HG02759 (cell line): Measurements from ENCODE around the gene PCDHGB1.
A peak's percentile ranks its signal among the peaks of the same experiment; 100 is the strongest.
"Not testable (repeated sequence)": the region's sequence is repeated elsewhere in the genome, so short reads cannot be mapped to it uniquely, and the experiment has no call there.

ENCODE experiments used
- ATAC-seq: cut with Tn5 transposase; IDR thresholded peaks from one replicate; pipeline ENCODE4 v1.9.1; 2021; ENCODE audit warnings: mild to moderate bottlenecking, moderate library complexity; ENCODE audit not compliant: unreplicated experiment

PCDHGB1 gene

GRCh38 chr5:141345327-141345726 is 4.6 kb upstream of the PCDHGB1 start:
- no peak for ATAC-seq

DNA sequence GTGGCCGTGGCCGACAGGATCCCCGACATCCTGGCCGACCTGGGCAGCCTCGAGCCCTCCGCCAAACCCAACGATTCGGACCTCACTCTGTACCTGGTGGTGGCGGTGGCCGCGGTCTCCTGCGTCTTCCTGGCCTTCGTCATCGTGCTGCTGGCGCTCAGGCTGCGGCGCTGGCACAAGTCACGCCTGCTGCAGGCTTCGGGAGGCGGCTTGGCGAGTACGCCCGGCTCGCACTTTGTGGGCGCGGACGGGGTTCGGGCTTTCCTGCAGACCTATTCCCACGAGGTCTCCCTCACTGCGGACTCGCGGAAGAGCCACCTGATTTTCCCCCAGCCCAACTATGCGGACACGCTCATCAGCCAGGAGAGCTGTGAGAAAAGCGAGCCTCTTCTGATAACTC is 3.9 kb upstream of the PCDHGB1 start:
- not testable (repeated sequence) for ATAC-seq

- no peak for ATAC-seq
These were observed 1.7 kb downstream of the PCDHGB1 start for GRCh38 chr5:141351591-141351990.

GRCh38 chr5:141354900-141355469 is 5.1 kb downstream of the PCDHGB1 start, which contains the start of gene PCDHGA4:
Gene PCDHGA4 (plus strand): TSS chr5:141355021. CDS start chr5:141355108, 87 bp downstream.
- ATAC-seq = no peak

DNA sequence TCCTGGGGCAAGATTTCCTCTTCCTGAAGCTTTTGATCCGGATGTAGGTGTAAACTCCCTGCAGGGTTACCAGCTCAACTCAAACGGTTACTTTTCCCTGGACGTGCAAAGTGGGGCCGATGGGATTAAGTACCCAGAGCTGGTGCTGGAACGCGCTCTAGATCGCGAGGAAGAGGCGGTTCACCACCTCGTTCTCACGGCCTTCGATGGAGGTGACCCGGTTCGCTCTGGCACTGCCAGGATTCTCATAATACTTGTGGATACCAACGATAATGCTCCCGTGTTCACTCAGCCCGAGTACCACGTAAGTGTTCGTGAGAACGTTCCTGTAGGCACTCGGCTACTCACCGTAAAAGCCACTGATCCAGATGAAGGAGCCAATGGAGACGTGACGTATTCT is 5.7 kb downstream of the PCDHGB1 start:
- ATAC-seq = no peak

GRCh38 chr5:141356133-141356532 is 6.2 kb downstream of the PCDHGB1 start:
- no peak for ATAC-seq

DNA sequence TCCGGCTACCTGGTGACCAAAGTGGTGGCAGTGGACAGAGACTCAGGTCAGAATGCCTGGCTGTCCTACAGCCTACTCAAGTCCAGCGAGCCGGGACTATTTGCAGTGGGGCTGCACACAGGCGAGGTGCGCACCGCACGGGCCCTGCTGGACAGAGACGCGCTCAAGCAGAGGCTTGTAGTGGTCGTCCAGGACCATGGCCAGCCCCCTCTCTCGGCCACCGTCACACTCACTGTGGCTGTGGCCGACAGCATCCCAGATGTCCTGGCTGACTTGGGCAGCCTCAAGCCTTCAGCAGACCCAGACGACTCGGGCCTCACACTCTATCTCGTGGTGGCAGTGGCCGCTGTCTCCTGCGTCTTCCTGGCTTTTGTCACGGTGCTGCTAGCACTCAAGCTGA is 7.1 kb downstream of the PCDHGB1 start:
- ATAC-seq = no peak

GRCh38 chr5:141359790-141360426 is 10.0 kb downstream of the PCDHGB1 start, which contains the start of gene PCDHGB2:
Gene PCDHGB2 (plus strand): TSS chr5:141359994. CDS start chr5:141360136, 142 bp downstream.
- ATAC-seq = peak; percentile 78

- no peak for ATAC-seq
These were observed 10.8 kb downstream of the PCDHGB1 start for GRCh38 chr5:141360685-141361084.

DNA sequence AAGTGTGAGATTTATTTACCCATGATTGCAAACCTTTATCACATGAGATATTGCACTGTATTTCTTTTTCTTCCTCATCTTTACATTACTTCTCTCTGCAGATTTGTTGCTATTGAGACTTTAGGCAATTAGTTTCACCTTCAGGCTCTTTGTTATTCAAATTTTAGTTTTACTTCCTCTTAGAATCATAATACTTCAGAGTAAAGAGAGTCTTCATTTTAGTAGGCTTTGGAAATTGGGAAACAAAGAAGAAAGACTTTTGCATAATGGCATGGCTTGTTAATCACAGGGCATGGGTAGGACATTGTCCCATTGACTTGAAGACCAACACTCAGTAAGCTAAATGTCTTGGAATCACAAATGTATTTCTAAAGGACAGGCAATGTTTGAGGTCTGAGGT is 12.8 kb downstream of the PCDHGB1 start:
- no peak for ATAC-seq

GRCh38 chr5:141363952-141364660 is 14.2 kb downstream of the PCDHGB1 start, which contains the start of gene PCDHGA5:
Gene PCDHGA5 (plus strand): TSS chr5:141364162. CDS start chr5:141364331, 169 bp downstream.
- no peak for ATAC-seq

DNA sequence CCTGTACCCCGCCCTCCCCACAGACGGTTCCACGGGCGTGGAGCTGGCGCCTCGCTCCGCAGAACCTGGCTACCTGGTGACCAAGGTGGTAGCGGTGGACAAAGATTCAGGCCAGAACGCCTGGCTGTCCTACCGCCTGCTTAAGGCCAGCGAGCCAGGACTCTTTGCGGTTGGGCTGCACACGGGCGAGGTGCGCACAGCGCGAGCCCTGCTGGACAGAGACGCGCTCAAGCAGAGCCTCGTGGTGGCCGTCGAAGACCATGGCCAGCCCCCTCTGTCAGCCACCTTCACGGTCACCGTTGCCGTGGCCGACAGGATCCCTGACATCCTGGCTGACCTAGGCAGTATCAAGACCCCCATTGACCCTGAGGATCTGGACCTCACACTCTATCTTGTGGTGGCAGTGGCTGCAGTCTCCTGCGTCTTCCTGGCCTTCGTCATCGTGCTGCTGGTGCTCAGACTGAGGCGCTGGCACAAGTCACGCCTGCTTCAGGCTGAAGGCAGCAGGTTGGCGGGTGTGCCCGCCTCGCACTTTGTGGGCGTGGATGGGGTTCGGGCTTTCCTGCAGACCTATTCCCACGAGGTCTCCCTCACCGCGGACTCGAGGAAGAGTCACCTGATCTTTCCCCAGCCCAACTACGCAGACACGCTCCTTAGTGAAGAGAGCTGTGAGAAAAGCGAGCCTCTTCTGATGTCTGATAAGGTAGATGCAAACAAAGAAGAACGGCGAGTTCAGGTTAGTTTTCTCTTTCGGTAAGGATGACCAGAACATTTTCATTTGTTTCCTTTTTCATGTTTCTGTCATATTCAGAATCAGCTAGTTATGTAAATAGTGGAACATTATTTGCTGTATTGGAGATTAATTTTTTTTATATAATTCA is 16.4 kb downstream of the PCDHGB1 start:
- ATAC-seq = no peak

DNA sequence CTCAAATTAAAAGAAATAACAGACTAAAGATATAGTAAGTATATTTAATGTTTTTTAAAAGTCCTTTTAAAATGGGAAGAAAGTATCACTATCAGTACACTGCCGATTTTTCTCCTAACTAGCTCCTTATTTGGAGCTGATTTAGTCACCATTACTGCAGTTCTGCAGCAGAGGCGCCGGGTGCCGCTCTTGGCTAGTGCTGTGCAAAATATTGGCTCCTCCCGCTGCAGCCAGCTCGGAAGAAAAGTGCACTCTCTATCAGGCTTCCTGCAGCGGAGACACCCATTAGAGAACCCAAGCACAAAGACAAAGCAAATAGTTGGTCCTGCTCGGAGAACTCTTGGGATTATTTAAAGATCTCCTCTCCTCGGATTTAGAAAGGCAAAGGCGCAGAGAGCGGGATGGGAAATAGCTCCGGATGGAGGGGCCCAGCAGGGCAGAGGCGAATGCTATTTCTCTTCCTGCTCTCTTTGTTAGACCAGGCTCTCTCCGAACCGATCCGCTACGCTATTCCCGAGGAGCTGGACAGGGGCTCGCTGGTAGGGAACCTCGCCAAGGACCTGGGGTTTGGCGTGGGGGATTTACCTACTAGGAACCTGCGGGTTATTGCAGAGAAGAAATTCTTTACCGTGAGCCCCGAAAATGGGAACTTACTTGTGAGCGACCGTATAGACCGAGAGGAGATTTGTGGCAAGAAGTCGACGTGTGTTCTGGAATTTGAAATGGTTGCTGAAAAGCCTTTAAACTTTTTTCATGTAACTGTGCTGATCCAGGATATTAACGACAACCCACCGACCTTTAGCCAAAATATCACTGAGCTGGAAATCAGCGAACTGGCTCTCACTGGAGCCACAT is 20.3 kb downstream of the PCDHGB1 start, which contains the start of gene PCDHGB3:
PCDHGB3 (plus strand) TSS at position 249 of the 855 bp plus-strand sequence; CDS start at position 402, 153 bp downstream.
- peak; percentile 95 for ATAC-seq

DNA sequence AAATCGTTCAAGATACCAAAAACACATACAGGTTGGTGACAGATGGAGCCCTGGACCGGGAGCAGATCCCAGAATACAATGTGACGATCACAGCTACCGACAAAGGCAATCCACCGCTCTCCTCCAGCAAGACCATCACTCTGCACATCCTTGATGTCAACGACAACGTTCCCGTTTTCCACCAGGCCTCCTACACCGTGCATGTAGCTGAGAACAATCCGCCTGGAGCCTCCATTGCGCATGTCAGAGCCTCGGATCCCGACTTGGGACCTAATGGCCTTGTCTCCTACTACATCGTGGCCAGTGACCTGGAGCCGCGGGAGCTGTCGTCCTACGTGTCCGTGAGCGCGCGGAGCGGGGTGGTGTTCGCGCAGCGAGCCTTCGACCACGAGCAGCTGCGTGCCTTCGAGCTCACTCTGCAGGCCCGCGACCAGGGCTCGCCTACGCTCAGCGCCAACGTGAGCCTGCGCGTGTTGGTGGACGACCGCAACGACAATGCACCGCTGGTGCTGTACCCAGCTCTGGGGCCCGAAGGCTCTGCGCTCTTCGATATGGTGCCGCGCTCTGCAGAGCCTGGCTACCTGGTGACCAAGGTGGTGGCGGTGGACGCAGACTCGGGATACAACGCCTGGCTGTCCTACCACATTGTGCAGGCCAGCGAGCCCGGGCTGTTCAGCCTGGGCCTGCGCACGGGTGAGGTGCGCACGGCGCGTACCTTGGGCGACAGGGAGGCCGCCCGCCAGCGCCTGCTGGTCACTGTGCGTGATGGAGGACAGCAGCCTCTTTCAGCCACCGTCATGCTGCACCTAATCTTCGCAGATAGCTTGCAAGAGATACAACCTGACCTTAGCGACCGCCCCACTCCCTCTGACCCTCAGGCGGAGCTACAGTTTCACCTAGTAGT is 21.9 kb downstream of the PCDHGB1 start:
- no peak for ATAC-seq

DNA sequence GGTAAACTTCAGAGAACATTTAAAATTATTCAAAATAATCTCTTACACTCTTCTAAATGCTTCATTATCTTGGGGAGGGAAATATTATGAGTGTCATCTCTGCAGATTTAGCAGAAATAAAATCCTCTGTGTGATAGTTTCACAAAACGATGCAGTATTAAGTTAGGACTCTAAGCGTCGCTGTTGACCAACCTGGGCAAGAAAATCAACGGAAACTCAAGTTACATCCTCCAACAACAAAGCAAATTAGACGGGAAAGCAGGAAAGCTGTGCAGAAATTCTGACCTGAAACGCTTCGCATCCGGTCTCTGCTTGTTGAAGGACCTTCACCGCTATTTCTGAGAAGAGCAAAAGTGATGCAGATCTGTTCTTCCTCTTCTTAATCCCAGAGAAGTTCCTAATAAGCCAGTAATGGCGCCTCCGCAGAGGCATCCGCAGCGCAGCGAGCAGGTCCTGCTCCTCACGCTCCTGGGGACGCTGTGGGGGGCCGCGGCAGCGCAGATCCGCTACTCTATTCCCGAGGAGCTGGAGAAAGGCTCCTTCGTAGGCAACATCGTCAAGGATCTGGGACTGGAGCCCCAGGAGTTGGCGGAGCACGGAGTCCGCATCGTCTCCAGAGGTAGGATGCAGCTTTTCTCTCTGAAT is 23.9 kb downstream of the PCDHGB1 start, which contains the start of gene PCDHGA6:
PCDHGA6 (plus strand) TSS at position 219 of the 645 bp plus-strand sequence; CDS start at position 412, 193 bp downstream.
- no peak for ATAC-seq

GRCh38 chr5:141374627-141375026 is 24.7 kb downstream of the PCDHGB1 start:
- no peak for ATAC-seq

- not testable (repeated sequence) for ATAC-seq
These were observed 25.7 kb downstream of the PCDHGB1 start for GRCh38 chr5:141375444-141376155.
